ENCODE data around the gene ARL2. TPM values are rescaled to one million over a fixed set of nuclear protein-coding genes. Genes with fewer than 3 reads are reported as not detected.

ARL2 gene
- total and polyA plus RNA-seq, 2 donors (not counting 3 experiments of a cell fraction or from before 2014, with no cell fraction given) = 109 to 259 TPM

DNA sequence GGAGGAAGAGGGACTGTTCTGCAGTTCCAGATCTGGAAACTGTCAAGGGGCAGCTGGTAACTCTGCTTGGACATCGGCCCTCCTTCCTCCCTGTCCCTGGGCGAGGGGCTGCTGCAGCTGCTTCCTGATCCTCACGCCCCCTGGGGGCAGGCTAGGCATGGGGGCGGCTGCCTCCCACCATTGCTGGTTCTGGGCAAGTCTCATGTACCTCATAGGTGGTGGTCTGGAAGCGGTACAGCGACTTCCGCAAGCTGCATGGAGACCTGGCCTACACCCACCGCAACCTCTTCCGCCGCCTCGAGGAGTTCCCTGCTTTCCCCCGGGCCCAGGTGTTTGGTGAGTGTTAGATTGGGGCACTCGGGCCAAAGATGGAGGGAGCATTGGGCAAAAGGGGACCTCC is 18.3 kb downstream of the ARL2 start:
- H4K20me1 ChIP-seq (replicated peaks; ENCODE audit: control insufficient read depth, extremely low read depth, insufficient read depth, low read length) = no peaks in the 10 kb centered on the region
- H3K27me3 ChIP-seq (ENCODE audit: control insufficient read depth in 2 of 2, insufficient read depth in 2 of 2, low read length in 2 of 2) = no peaks in the 10 kb centered on the region
- intact Hi-C loops (cut with micrococcal nuclease) = no loop called here
- no peaks in the 10 kb centered on the region for H3K9me3 ChIP-seq (replicated peaks; ENCODE audit: control insufficient read depth, insufficient read depth, low read length)
- TF ChIP-seq MYC (IDR thresholded peaks at IDR 0.05; ENCODE audit: low read depth, low read length) (no peak), POLR2AphosphoS5 (IDR thresholded peaks at IDR 0.05; ENCODE audit: insufficient read depth, low read depth, low read length) (no peak), FOS (IDR thresholded peaks at IDR 0.05; ENCODE audit: borderline replicate concordance, insufficient read depth, low read length) (no peak), EZH2 (IDR thresholded peaks at IDR 0.05; ENCODE audit: borderline replicate concordance, low read depth, low read length, severe bottlenecking) (no peak)
- TF ChIP-seq, protein P1, sequence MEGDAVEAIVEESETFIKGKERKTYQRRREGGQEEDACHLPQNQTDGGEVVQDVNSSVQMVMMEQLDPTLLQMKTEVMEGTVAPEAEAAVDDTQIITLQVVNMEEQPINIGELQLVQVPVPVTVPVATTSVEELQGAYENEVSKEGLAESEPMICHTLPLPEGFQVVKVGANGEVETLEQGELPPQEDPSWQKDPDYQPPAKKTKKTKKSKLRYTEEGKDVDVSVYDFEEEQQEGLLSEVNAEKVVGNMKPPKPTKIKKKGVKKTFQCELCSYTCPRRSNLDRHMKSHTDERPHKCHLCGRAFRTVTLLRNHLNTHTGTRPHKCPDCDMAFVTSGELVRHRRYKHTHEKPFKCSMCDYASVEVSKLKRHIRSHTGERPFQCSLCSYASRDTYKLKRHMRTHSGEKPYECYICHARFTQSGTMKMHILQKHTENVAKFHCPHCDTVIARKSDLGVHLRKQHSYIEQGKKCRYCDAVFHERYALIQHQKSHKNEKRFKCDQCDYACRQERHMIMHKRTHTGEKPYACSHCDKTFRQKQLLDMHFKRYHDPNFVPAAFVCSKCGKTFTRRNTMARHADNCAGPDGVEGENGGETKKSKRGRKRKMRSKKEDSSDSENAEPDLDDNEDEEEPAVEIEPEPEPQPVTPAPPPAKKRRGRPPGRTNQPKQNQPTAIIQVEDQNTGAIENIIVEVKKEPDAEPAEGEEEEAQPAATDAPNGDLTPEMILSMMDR (IDR thresholded peaks at IDR 0.05; ENCODE audit: extremely low read depth in 1 of 2, insufficient read depth in 1 of 2, low read depth in 1 of 2, low read length in 2 of 2) = no peak
- TF ChIP-seq, protein P2, sequence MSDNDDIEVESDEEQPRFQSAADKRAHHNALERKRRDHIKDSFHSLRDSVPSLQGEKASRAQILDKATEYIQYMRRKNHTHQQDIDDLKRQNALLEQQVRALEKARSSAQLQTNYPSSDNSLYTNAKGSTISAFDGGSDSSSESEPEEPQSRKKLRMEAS (IDR thresholded peaks at IDR 0.05; ENCODE audit: insufficient read depth, insufficient read length) = no peak
- H3K9ac ChIP-seq (replicated peaks; ENCODE audit: extremely low read depth, insufficient read depth, low read length) = no peak overlapping the region
- no peak overlapping the region for H2AFZ ChIP-seq (ENCODE audit: low read depth, low read length)
- FAIRE-seq (no peak), DNase-seq (ENCODE audit: low read depth, low spot score) (no peak)
- H3K4me2 ChIP-seq (ENCODE audit: insufficient read depth, low read length) = no peak overlapping the region
- no TSS peak for BruUV-seq (replicated peaks)
- no peaks in the 10 kb centered on the region for H3K9me1 ChIP-seq (replicated peaks; ENCODE audit: control insufficient read depth, extremely low read depth, insufficient read depth, low read length)
- H3K27ac ChIP-seq (ENCODE audit: insufficient read depth, low read depth, low read length) = no peak overlapping the region
- POLR2A ChIA-PET = no interaction called here
- dilution Hi-C loops (cut with MboI; ENCODE audit: extremely low pct_ligation_motif_present, low sequenced_read_pairs) = no loop called here
- no peak overlapping the region for H3K4me3 ChIP-seq (replicated peaks in 1 of 3; ENCODE audit: insufficient read depth in 1 of 3, low read depth in 1 of 3, low read length in 3 of 3)
- no peaks in the 10 kb centered on the region for H3K79me2 ChIP-seq (ENCODE audit: control insufficient read depth, insufficient read depth, low read length)
- H3K4me1 ChIP-seq (ENCODE audit: control insufficient read depth, extremely low read depth, insufficient read depth, low read length) = peaks cover 8% of the 10 kb centered on the region
- peaks cover 2 to 13% of the 10 kb centered on the region in 2 experiments for H3K36me3 ChIP-seq (ENCODE audit: control insufficient read depth in 2 of 2, extremely low read depth in 1 of 2, insufficient read depth in 2 of 2, low read length in 2 of 2)
- CTCF ChIA-PET = interaction anchor here (1.2 to 2.5 kb wide), 2 partner anchors 14 to 18 kb away, joined by 3 to 9 read pairs; partner anchors contain the start of gene ARL2
